Ishikawa (cell line): ENCODE data around the gene SLC24A3.

Experiments used
- CREB1 ChIP-seq: IDR thresholded peaks from 2 replicates; pipeline ENCODE4 v1.6.1; 2012; ENCODE audit warnings: low read depth
- EGR1 ChIP-seq: IDR thresholded peaks from 2 replicates; pipeline ENCODE4 v1.6.1; 2012
- EP300 ChIP-seq: IDR thresholded peaks from 2 replicates; pipeline ENCODE4 v1.6.1; 2012; ENCODE audit warnings: borderline replicate concordance
- FOXM1 ChIP-seq: IDR thresholded peaks from 2 replicates; pipeline ENCODE4 v1.6.1; 2012; ENCODE audit warnings: low read depth, borderline replicate concordance
- MAX ChIP-seq: IDR thresholded peaks from 2 replicates; pipeline ENCODE4 v1.6.1; 2012
- NFIC ChIP-seq: IDR thresholded peaks from 2 replicates; pipeline ENCODE4 v1.6.1; 2012
- RAD21 ChIP-seq: IDR thresholded peaks from 2 replicates; pipeline ENCODE4 v1.6.1; 2012; ENCODE audit warnings: low read depth
- REST ChIP-seq: IDR thresholded peaks from 2 replicates; pipeline ENCODE4 v1.6.1; 2012; ENCODE audit warnings: low read depth, mild to moderate bottlenecking
- TAF1 ChIP-seq: IDR thresholded peaks from 2 replicates; pipeline ENCODE4 v1.6.1; 2012; ENCODE audit warnings: low read depth, mild to moderate bottlenecking
- TCF12 ChIP-seq: IDR thresholded peaks from 2 replicates; pipeline ENCODE4 v1.6.1; 2012; ENCODE audit warnings: low read depth
- TEAD4 ChIP-seq: IDR thresholded peaks from 2 replicates; pipeline ENCODE4 v1.6.1; 2012
- YY1 ChIP-seq: IDR thresholded peaks from 2 replicates; pipeline ENCODE4 v1.6.1; 2012; ENCODE audit warnings: low read depth
- ZBTB7A ChIP-seq: IDR thresholded peaks from 2 replicates; pipeline ENCODE4 v1.6.1; 2012; ENCODE audit warnings: low read depth

- TF ChIP-seq TCF12: no peak
- TF ChIP-seq MAX: no peak
- no peak for TF ChIP-seq REST
- no peak for TF ChIP-seq TEAD4
- no peak for TF ChIP-seq NFIC
- TF ChIP-seq RAD21: no peak
- TF ChIP-seq CREB1: no peak
- TF ChIP-seq TAF1: no peak
- no peak for TF ChIP-seq ZBTB7A
- no peak for TF ChIP-seq FOXM1
- no peak for TF ChIP-seq EGR1
- no peak for TF ChIP-seq EP300
- TF ChIP-seq YY1: no peak
Observed at GRCh38 chr20:19193349-19193748, 19.1 kb upstream of the SLC24A3 start.
